Neural cell (in vitro differentiated cells): ENCODE measurements around the gene GALNT1. TPM values are rescaled to one million over a fixed set of nuclear protein-coding genes. Genes with fewer than 3 reads are reported as not detected.

Source experiments
- H2AFZ ChIP-seq: fragments of 200-600, 300-800 bp; sonication (generic), shearing (Covaris generic); 2 replicates; pipeline ENCODE4 v1.6.0; 2014; ENCODE audit warnings: low read depth, mild to moderate bottlenecking, antibody characterized with exemption, low read length, moderate library complexity
- H3F3A ChIP-seq: fragments of 200-600 bp; shearing (Covaris generic); 2 replicates; pipeline ENCODE4 v1.6.1; 2016; ENCODE audit warnings: mild to moderate bottlenecking, moderate library complexity, mixed read lengths, antibody characterized with exemption, low read length; ENCODE audit not compliant: insufficient read depth, poor library complexity, severe bottlenecking
- H3K27ac ChIP-seq: fragments of 200-600, 300-800 bp; sonication (generic), shearing (Covaris generic); 2 replicates; pipeline ENCODE4 v1.5.1; 2014; ENCODE audit warnings: mild to moderate bottlenecking, low read length, moderate library complexity
- H3K27me3 ChIP-seq: fragments of 300-800, 200-600 bp; sonication (generic), shearing (Covaris generic); 2 replicates; pipeline ENCODE4 v1.6.0; 2014; ENCODE audit warnings: mild to moderate bottlenecking, low read depth, low read length, moderate library complexity; ENCODE audit not compliant: insufficient read depth
- H3K36me3 ChIP-seq: fragments of 300-800, 200-600 bp; sonication (generic), shearing (Covaris generic); 2 replicates; pipeline ENCODE4 v1.5.1; 2014; ENCODE audit warnings: mild to moderate bottlenecking, antibody characterized with exemption, low read length, moderate library complexity; ENCODE audit not compliant: insufficient read depth
- H3K4me2 ChIP-seq: fragments of 300-800, 200-600 bp; sonication (generic), shearing (Covaris generic); 2 replicates; pipeline ENCODE4 v1.6.0; 2014; ENCODE audit warnings: mild to moderate bottlenecking, low read length
- H3K4me3 ChIP-seq: fragments of 300-800, 200-600 bp; sonication (generic), shearing (Covaris generic); 2 replicates; pipeline ENCODE4 v1.5.1; 2014; ENCODE audit warnings: mild to moderate bottlenecking, low read length, moderate library complexity
- H3K79me2 ChIP-seq: fragments of 200-600 bp; shearing (Covaris generic); replicated peaks from 2 replicates; pipeline ENCODE4 v1.6.0; 2014; ENCODE audit warnings: mild to moderate bottlenecking, low read length, moderate library complexity; ENCODE audit not compliant: insufficient read depth
- H3K9ac ChIP-seq: fragments of 300-800, 200-600 bp; sonication (generic), shearing (Covaris generic); 2 replicates; pipeline ENCODE4 v1.6.1; 2016; ENCODE audit warnings: mild to moderate bottlenecking, low read length, mixed read lengths
- H3K9me2 ChIP-seq: fragments of 200-600 bp; shearing (Covaris generic); 2 replicates; pipeline ENCODE4 v1.6.1; 2016; ENCODE audit warnings: mild to moderate bottlenecking, low read length, mixed read lengths; ENCODE audit not compliant: insufficient read depth
- H3K9me3 ChIP-seq: fragments of 200-600, 300-800 bp; sonication (generic), shearing (Covaris generic); 2 replicates; pipeline ENCODE4 v1.6.1; 2016; ENCODE audit warnings: mild to moderate bottlenecking, mixed run types, low read length, moderate library complexity, mixed read lengths
- H4K20me1 ChIP-seq: fragments of 200-600 bp; shearing (Covaris generic); 2 replicates; pipeline ENCODE4 v1.6.1; 2016; ENCODE audit warnings: mild to moderate bottlenecking, mixed run types; ENCODE audit not compliant: insufficient read depth
- EP300 ChIP-seq: fragments of 450-650 bp; conservative IDR thresholded peaks from 2 replicates; pipeline ENCODE4 v1.6.1; 2014; ENCODE audit warnings: antibody characterized with exemption, mild to moderate bottlenecking, moderate library complexity; ENCODE audit not compliant: poor library complexity, severe bottlenecking
- EZH2 ChIP-seq: fragments of 200-600, 300-800 bp; shearing (Covaris generic), sonication (generic); IDR thresholded peaks from 2 replicates; pipeline ENCODE4 v1.6.1; 2014; ENCODE audit warnings: antibody characterized with exemption, low read length, borderline replicate concordance, mild to moderate bottlenecking; ENCODE audit not compliant: insufficient read depth, poor library complexity, severe bottlenecking
- MXI1 ChIP-seq: fragments of 450-650 bp; conservative IDR thresholded peaks from 2 replicates; pipeline ENCODE4 v1.6.1; 2014; ENCODE audit warnings: antibody characterized with exemption, mild to moderate bottlenecking; ENCODE audit not compliant: poor library complexity, severe bottlenecking
- POLR2AphosphoS5 ChIP-seq: IDR thresholded peaks from 2 replicates; pipeline ENCODE4 v1.6.1; 2012
- RAD21 ChIP-seq: fragments of 450-650 bp; conservative IDR thresholded peaks from 2 replicates; pipeline ENCODE4 v1.6.1; 2014; ENCODE audit warnings: antibody characterized with exemption, mild to moderate bottlenecking, moderate library complexity
- REST ChIP-seq: IDR thresholded peaks from 2 replicates; pipeline ENCODE4 v1.6.1; 2012; ENCODE audit warnings: borderline replicate concordance
- SMC3 ChIP-seq: fragments of 450-650 bp; conservative IDR thresholded peaks from 2 replicates; pipeline ENCODE4 v1.6.1; 2014; ENCODE audit warnings: antibody characterized with exemption, mild to moderate bottlenecking, moderate library complexity; ENCODE audit not compliant: poor library complexity
- TAF1 ChIP-seq: IDR thresholded peaks from 2 replicates; pipeline ENCODE4 v1.6.1; 2012; ENCODE audit warnings: low read depth
- polyA plus RNA-seq: library from polyadenylated mRNA; depleted of rRNA; stranded (reverse); fragments of >200 nt; gene quantifications from 2 replicates; pipeline ENCODE4 v1.2.3, GENCODE V29; 2014
- TF ChIP-seq, protein P1 (sequence below): fragments of 450-650 bp; IDR thresholded peaks from 2 replicates; pipeline ENCODE4 v1.5.1; 2014; ENCODE audit warnings: antibody characterized with exemption, mild to moderate bottlenecking, moderate library complexity; ENCODE audit not compliant: poor library complexity, severe bottlenecking

GALNT1 gene
- polyA plus RNA-seq, 1 donor from 2014 or later = 103 TPM

DNA sequence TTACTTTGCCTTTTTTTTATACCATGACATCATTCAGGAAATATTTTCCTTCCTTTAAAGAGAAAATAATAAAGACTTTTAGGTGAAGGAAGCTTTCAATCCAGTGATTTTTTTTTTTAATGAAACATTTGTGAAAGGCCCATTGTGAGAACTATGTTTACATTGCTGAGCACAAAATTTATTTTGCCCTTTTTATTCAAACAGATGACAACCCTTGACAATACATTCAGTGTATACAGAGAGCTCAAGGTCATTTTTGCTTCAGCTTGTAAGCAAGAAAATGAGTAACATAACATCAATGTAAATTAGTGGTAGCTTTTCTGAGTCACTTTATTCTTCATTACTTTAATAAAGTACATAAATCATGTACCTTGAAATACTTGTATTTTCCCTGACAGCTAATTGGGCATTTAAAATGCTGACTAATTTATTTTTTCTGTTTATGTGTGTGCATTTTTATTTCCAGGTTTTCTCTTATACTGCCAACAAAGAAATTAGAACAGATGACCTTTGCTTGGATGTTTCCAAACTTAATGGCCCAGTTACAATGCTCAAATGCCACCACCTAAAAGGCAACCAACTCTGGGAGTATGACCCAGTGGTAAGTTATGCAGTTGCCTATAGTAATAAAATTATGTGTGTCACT is 121.6 kb downstream of the GALNT1 start:
- Histone ChIP-seq H3K79me2 (no peaks in the 10 kb centered on the region), H3K9me2 (no peaks in the 10 kb centered on the region), H3K36me3 (no peaks in the 10 kb centered on the region), H3K4me2 (no peak overlapping the region), H4K20me1 (no peaks in the 10 kb centered on the region), H3F3A (no peaks in the 10 kb centered on the region), H3K27me3 (no peaks in the 10 kb centered on the region), H2AFZ (no peak overlapping the region), H3K9ac (no peak overlapping the region), H3K4me3 (no peak overlapping the region), H3K27ac (no peak overlapping the region), H3K9me3 (no peaks in the 10 kb centered on the region)
- TF ChIP-seq POLR2AphosphoS5 (no peak), MXI1 (no peak)

- no peak overlapping the region for H3K27ac ChIP-seq
- no peaks in the 10 kb centered on the region for H3K9me2 ChIP-seq
- H3F3A ChIP-seq = no peaks in the 10 kb centered on the region
- H3K4me3 ChIP-seq = no peak overlapping the region
- H3K27me3 ChIP-seq = no peaks in the 10 kb centered on the region
- H3K4me2 ChIP-seq = no peak overlapping the region
- no peaks in the 10 kb centered on the region for H3K36me3 ChIP-seq
- TF ChIP-seq EP300 (no peak), POLR2AphosphoS5 (no peak), REST (no peak), EZH2 (no peak), SMC3 (no peak), MXI1 (no peak), RAD21 (no peak), TAF1 (no peak)
- TF ChIP-seq, protein P1, sequence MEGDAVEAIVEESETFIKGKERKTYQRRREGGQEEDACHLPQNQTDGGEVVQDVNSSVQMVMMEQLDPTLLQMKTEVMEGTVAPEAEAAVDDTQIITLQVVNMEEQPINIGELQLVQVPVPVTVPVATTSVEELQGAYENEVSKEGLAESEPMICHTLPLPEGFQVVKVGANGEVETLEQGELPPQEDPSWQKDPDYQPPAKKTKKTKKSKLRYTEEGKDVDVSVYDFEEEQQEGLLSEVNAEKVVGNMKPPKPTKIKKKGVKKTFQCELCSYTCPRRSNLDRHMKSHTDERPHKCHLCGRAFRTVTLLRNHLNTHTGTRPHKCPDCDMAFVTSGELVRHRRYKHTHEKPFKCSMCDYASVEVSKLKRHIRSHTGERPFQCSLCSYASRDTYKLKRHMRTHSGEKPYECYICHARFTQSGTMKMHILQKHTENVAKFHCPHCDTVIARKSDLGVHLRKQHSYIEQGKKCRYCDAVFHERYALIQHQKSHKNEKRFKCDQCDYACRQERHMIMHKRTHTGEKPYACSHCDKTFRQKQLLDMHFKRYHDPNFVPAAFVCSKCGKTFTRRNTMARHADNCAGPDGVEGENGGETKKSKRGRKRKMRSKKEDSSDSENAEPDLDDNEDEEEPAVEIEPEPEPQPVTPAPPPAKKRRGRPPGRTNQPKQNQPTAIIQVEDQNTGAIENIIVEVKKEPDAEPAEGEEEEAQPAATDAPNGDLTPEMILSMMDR = no peak
- H3K9me3 ChIP-seq = no peaks in the 10 kb centered on the region
- no peak overlapping the region for H3K9ac ChIP-seq
- H2AFZ ChIP-seq = no peak overlapping the region
- no peaks in the 10 kb centered on the region for H4K20me1 ChIP-seq
- H3K79me2 ChIP-seq = no peaks in the 10 kb centered on the region
Measured at GRCh38 chr18:35705988-35706387, 124.4 kb downstream of the GALNT1 start.
